Measurements from ENCODE around the gene RMDN2.

DNA sequence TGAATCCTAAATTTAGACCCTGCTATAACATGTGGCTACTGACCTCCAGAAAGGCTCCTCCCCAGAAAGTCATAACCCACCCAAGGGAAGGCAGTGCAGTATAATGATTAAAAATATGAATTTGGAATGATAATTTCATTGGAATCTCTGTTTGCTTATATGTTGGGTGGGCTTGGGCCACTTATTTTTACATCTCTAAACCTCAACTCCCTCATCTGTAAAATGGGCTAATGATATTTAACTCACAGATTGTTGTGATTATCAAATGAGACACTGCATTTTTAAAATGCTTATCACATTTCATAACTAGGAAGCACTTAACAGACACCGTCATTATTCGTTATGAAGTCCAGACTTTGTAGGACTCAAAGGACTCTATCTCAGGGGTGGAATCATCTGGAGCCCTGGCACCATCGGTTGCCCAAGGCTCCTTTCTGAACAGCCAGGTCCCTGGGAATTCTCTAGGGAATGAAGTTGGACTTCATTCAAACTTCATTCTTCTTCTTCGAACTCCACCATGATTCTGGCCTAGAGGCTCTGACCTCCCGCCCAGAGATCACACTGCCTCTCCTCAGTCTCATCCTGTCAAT lies 33.1 kb upstream of the RMDN2 start:
- TF ChIP-seq RFX5 (IDR thresholded peaks at IDR 0.05; ENCODE audit: low read depth, low read length) (no peak), YY1 (IDR thresholded peaks at IDR 0.05; ENCODE audit: borderline replicate concordance in 1 of 3, control insufficient read depth in 1 of 3, extremely low read depth in 1 of 3, insufficient read depth in 3 of 3, insufficient read length in 1 of 3, insufficient replicate concordance in 2 of 3, low read depth in 1 of 3, low read length in 2 of 3) (no peak), EP400 (IDR thresholded peaks at IDR 0.05) (no peak), POLR2A (conservative IDR thresholded peaks at IDR 0.05) (no peak), BRCA1 (IDR thresholded peaks at IDR 0.05) (no peak), BRCA1 (CRISPR knock-in tag; IDR thresholded peaks at IDR 0.05) (no peak), NBN (IDR thresholded peaks at IDR 0.05; ENCODE audit: low read depth) (no peak), ZNF253 (CRISPR knock-in tag; conservative IDR thresholded peaks at IDR 0.05) (no peak), ZNF274 (IDR thresholded peaks at IDR 0.05; ENCODE audit: borderline replicate concordance, low read depth, low read length) (no peak), ZFP1 (CRISPR knock-in tag; IDR thresholded peaks at IDR 0.05) (no peak), MCM2 (IDR thresholded peaks at IDR 0.05; ENCODE audit: low read depth) (no peak), CBFA2T2 (conservative IDR thresholded peaks at IDR 0.05) (no peak), MCM3 (IDR thresholded peaks at IDR 0.05) (no peak), SP2 (IDR thresholded peaks at IDR 0.05; ENCODE audit: extremely low read depth, low read depth, low read length, poor library complexity, severe bottlenecking) (no peak)
- TF ChIP-seq, protein P1, sequence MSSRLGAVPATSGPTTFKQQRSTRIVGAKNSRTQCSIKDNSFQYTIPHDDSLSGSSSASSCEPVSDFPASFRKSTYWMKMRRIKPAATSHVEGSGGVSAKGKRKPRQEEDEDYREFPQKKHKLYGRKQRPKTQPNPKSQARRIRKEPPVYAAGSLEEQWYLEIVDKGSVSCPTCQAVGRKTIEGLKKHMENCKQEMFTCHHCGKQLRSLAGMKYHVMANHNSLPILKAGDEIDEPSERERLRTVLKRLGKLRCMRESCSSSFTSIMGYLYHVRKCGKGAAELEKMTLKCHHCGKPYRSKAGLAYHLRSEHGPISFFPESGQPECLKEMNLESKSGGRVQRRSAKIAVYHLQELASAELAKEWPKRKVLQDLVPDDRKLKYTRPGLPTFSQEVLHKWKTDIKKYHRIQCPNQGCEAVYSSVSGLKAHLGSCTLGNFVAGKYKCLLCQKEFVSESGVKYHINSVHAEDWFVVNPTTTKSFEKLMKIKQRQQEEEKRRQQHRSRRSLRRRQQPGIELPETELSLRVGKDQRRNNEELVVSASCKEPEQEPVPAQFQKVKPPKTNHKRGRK (tag; IDR thresholded peaks at IDR 0.05): no peak

Data from K562 (cell line).